ENCODE data around the gene MKNK2. TPM values are rescaled to one million over a fixed set of nuclear protein-coding genes. Genes with fewer than 3 reads are reported as not detected.

MKNK2 gene
- polyA plus RNA-seq, 3 donors: 16.9 to 333 (median 21.8) TPM

DNA sequence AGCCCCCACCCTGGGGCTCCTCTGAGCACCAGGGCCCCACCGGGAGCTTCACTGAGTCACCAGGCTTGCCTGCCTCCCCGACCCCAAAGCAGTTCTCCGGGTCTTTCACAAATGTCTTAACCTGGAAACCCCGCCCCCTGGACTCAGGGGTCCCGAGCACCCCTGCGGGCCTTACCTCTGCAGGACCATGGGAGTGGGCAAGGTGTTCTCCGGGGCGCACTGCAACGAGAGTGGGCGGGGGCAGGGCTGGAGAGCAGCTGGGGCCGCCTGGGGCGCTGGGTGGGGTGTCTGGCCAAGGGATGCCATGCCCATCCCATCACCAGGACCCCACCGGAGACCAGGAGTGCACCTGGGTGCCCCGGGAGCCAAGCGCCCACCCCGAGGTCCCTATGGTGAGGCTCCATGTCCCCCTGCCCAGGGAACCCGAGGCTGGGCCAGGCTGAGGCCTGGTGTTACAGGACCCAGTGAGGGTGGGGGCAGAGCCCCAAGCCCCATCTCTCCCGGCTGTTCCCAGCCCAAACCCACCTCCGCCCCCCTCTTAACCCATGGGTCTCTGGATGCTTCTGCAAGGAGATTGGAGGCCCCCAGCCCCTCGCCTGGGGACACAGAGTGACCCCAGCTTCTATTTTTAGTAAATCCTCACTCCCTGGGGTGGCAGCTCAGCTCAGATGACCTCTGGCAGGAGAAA lies 10.9 kb downstream of the MKNK2 start:
- Mint-ChIP-seq H3K27me3 (ENCODE audit: low read depth in 3 of 3) (peaks cover 2 to 3% (median 2%) of the 10 kb centered on the region in 3 donors), H3K36me3 (peaks cover 32 to 55% of the 10 kb centered on the region in 2 donors), H3K27ac (peak overlapping the region in 6 of 7 donors; percentile 32 to 93 (median 92)), H3K9me3 (peaks cover 7 to 18% (median 12%) of the 10 kb centered on the region in 7 donors), H3K4me3 (no peak overlapping the region), H3K4me1 (peaks cover 29% of the 10 kb centered on the region)
- intact Hi-C loops (cut with micrococcal nuclease): loop anchor here in 1 of 2 donors (10.0 kb wide), 1 partner anchor 145 kb away; no protein-coding TSS in a partner anchor
- Histone ChIP-seq H3K36me3 (replicated peaks in 1 of 2; ENCODE audit: control insufficient read depth in 1 of 2, insufficient read depth in 2 of 2, low read length in 2 of 2) (peaks cover 53 to 59% of the 10 kb centered on the region in 2 donors), H3K4me3 (replicated peaks in 1 of 3; ENCODE audit: low read depth in 2 of 3, low read length in 3 of 3) (no peak overlapping the region), H3K9me3 (replicated peaks in 1 of 2; ENCODE audit: control insufficient read depth in 1 of 2, insufficient read depth in 1 of 2, low read length in 2 of 2) (peaks cover 7 to 13% of the 10 kb centered on the region in 2 donors), H3K4me2 (replicated peaks; ENCODE audit: extremely low read depth, low read length, poor library complexity, severe bottlenecking) (no peak overlapping the region), H2AFZ (ENCODE audit: insufficient read depth, low read depth, low read length, poor library complexity, severe bottlenecking) (no peak overlapping the region), H3K79me2 (ENCODE audit: insufficient read depth, low read length) (peaks cover 24% of the 10 kb centered on the region), H4K20me1 (ENCODE audit: insufficient read depth, low read length) (peaks cover 64% of the 10 kb centered on the region), H3K27ac (ENCODE audit: low read depth in 1 of 2, low read length in 2 of 2) (peak overlapping the region; percentile 81 to 96), H3K9ac (ENCODE audit: insufficient read depth, low read length, poor library complexity, severe bottlenecking) (no peak overlapping the region), H3K27me3 (ENCODE audit: control insufficient read depth in 2 of 2, insufficient read depth in 2 of 2, low read length in 2 of 2) (no peaks in the 10 kb centered on the region), H3K4me1 (ENCODE audit: control insufficient read depth in 1 of 2, insufficient read depth in 2 of 2, low read length in 2 of 2) (peaks cover 21 to 27% of the 10 kb centered on the region in 2 donors)
- WGBS (ENCODE audit: insufficient coverage): 95% methylated on average over 11 of the region's 20 CpGs
- DNase-seq: no peak
- TF ChIP-seq CTCF (IDR thresholded peaks at IDR 0.05): no peak

- WGBS (ENCODE audit: insufficient coverage): 96% methylated on average over 16 of the region's 30 CpGs
Measured at GRCh38 chr19:2039089-2039958, 11.7 kb downstream of the MKNK2 start.

More at GRCh38 chr19:2039089-2039958, 11.7 kb downstream of the MKNK2 start:
- H2AFZ ChIP-seq (ENCODE audit: insufficient read depth, low read depth, low read length, poor library complexity, severe bottlenecking): no peak overlapping the region
- H3K9me3 Mint-ChIP-seq: peaks cover 10 to 21% (median 13%) of the 10 kb centered on the region in 7 donors
- DNase-seq: no peak
- H3K9me3 ChIP-seq (replicated peaks in 1 of 2; ENCODE audit: control insufficient read depth in 1 of 2, insufficient read depth in 1 of 2, low read length in 2 of 2): peaks cover 7 to 16% of the 10 kb centered on the region in 2 donors
- H3K4me3 ChIP-seq (replicated peaks in 1 of 3; ENCODE audit: low read depth in 2 of 3, low read length in 3 of 3): no peak overlapping the region
- peaks cover 28 to 50% of the 10 kb centered on the region in 2 donors for H3K36me3 Mint-ChIP-seq
- no peak overlapping the region for H3K4me3 Mint-ChIP-seq
- no peak overlapping the region for H3K4me2 ChIP-seq (replicated peaks; ENCODE audit: extremely low read depth, low read length, poor library complexity, severe bottlenecking)
- peaks cover 56% of the 10 kb centered on the region for H4K20me1 ChIP-seq (ENCODE audit: insufficient read depth, low read length)
- H3K27me3 ChIP-seq (ENCODE audit: control insufficient read depth in 2 of 2, insufficient read depth in 2 of 2, low read length in 2 of 2): no peaks in the 10 kb centered on the region
- H3K4me1 ChIP-seq (ENCODE audit: control insufficient read depth in 1 of 2, insufficient read depth in 2 of 2, low read length in 2 of 2): peaks cover 25 to 35% of the 10 kb centered on the region in 2 donors
- H3K36me3 ChIP-seq (replicated peaks in 1 of 2; ENCODE audit: control insufficient read depth in 1 of 2, insufficient read depth in 2 of 2, low read length in 2 of 2): peaks cover 45 to 51% of the 10 kb centered on the region in 2 donors
- H3K27ac ChIP-seq (ENCODE audit: low read depth in 1 of 2, low read length in 2 of 2): peak overlapping the region; percentile 8 to 96
- H3K9ac ChIP-seq (ENCODE audit: insufficient read depth, low read length, poor library complexity, severe bottlenecking): no peak overlapping the region
- peaks cover 16% of the 10 kb centered on the region for H3K79me2 ChIP-seq (ENCODE audit: insufficient read depth, low read length)
- peaks cover 2 to 3% (median 2%) of the 10 kb centered on the region in 3 donors for H3K27me3 Mint-ChIP-seq (ENCODE audit: low read depth in 3 of 3)
- intact Hi-C loops (cut with micrococcal nuclease): no loop called here
- H3K4me1 Mint-ChIP-seq: peaks cover 32% of the 10 kb centered on the region
- peak overlapping the region in 5 of 7 donors; percentile 53 to 82 (median 66) for H3K27ac Mint-ChIP-seq
- TF ChIP-seq CTCF (IDR thresholded peaks at IDR 0.05): no peak

All from CD14-positive monocyte (primary cell).